ENCODE measurements around the gene PTPN2.

- TF ChIP-seq CTCF (conservative IDR thresholded peaks at IDR 0.05; ENCODE audit: low read length) (no peak), EZH2phosphoT487 (IDR thresholded peaks at IDR 0.05; ENCODE audit: borderline replicate concordance, low read depth, low read length) (no peak)
Observed at GRCh38 chr18:12769644-12770440, 114.2 kb downstream of the PTPN2 start.
